ENCODE results near the gene PARVB.

Gene PARVB

GRCh38 chr22:44184006-44184405, 159.9 kb downstream of the PARVB start:
- peaks cover 22% of the 10 kb centered on the region for H3K27me3 ChIP-seq (ENCODE audit: low read depth, low read length)
- H3K4me1 ChIP-seq (ENCODE audit: low read length) = peaks cover 46% of the 10 kb centered on the region
- H3K36me3 ChIP-seq (replicated peaks; ENCODE audit: low read depth, low read length) = no peaks in the 10 kb centered on the region
- H3K9me3 ChIP-seq (ENCODE audit: insufficient read depth, low read length) = no peaks in the 10 kb centered on the region
- no peak overlapping the region for H3K27ac ChIP-seq (ENCODE audit: low read length)
- no peak overlapping the region for H3K9ac ChIP-seq (ENCODE audit: low read length)
- no peak overlapping the region for H2AFZ ChIP-seq (ENCODE audit: low read depth, low read length)
- no peak overlapping the region for H3K4me2 ChIP-seq (ENCODE audit: low read length)
- TF ChIP-seq EZH2phosphoT487 (IDR thresholded peaks at IDR 0.05; ENCODE audit: low read depth) (no peak), CTCF (IDR thresholded peaks at IDR 0.05; ENCODE audit: low read depth, low read length) (no peak)
- H4K20me1 ChIP-seq (ENCODE audit: insufficient read depth, low read length) = no peaks in the 10 kb centered on the region
- H3K4me3 ChIP-seq (ENCODE audit: low read length) = no peak overlapping the region
- H3K79me2 ChIP-seq (ENCODE audit: low read length) = no peaks in the 10 kb centered on the region

- peaks cover 46% of the 10 kb centered on the region for H3K4me1 ChIP-seq (ENCODE audit: low read length)
- no peaks in the 10 kb centered on the region for H3K9me3 ChIP-seq (ENCODE audit: insufficient read depth, low read length)
- no peak overlapping the region for H3K27ac ChIP-seq (ENCODE audit: low read length)
- TF ChIP-seq CTCF (IDR thresholded peaks at IDR 0.05; ENCODE audit: low read depth, low read length) (no peak), EZH2phosphoT487 (IDR thresholded peaks at IDR 0.05; ENCODE audit: low read depth) (no peak)
- H2AFZ ChIP-seq (ENCODE audit: low read depth, low read length) = no peak overlapping the region
- H4K20me1 ChIP-seq (ENCODE audit: insufficient read depth, low read length) = peaks cover under 1% of the 10 kb centered on the region; the same call in 1 of the 2 replicates
- H3K27me3 ChIP-seq (ENCODE audit: low read depth, low read length) = peaks cover 20% of the 10 kb centered on the region
- H3K79me2 ChIP-seq (ENCODE audit: low read length) = no peaks in the 10 kb centered on the region
- no peaks in the 10 kb centered on the region for H3K36me3 ChIP-seq (replicated peaks; ENCODE audit: low read depth, low read length)
- H3K9ac ChIP-seq (ENCODE audit: low read length) = no peak overlapping the region
- no peak overlapping the region for H3K4me3 ChIP-seq (ENCODE audit: low read length)
- peak overlapping the region; percentile 15; the same call in 1 of the 2 replicates for H3K4me2 ChIP-seq (ENCODE audit: low read length)
Measured at GRCh38 chr22:44185237-44186120, 161.4 kb downstream of the PARVB start.

GRCh38 chr22:44186121-44186510, 162.0 kb downstream of the PARVB start:
- TF ChIP-seq CTCF (IDR thresholded peaks at IDR 0.05; ENCODE audit: low read depth, low read length) (no peak), EZH2phosphoT487 (IDR thresholded peaks at IDR 0.05; ENCODE audit: low read depth) (no peak)
- peaks cover 46% of the 10 kb centered on the region for H3K4me1 ChIP-seq (ENCODE audit: low read length)

GRCh38 chr22:44186737-44187136, 162.6 kb downstream of the PARVB start:
- no peak overlapping the region for H3K4me3 ChIP-seq (ENCODE audit: low read length)
- no peaks in the 10 kb centered on the region for H3K36me3 ChIP-seq (replicated peaks; ENCODE audit: low read depth, low read length)
- H3K4me1 ChIP-seq (ENCODE audit: low read length) = peaks cover 46% of the 10 kb centered on the region
- H4K20me1 ChIP-seq (ENCODE audit: insufficient read depth, low read length) = peaks cover 9% of the 10 kb centered on the region; the same call in 1 of the 2 replicates
- no peak overlapping the region for H3K9ac ChIP-seq (ENCODE audit: low read length)
- H3K4me2 ChIP-seq (ENCODE audit: low read length) = no peak overlapping the region
- H3K79me2 ChIP-seq (ENCODE audit: low read length) = no peaks in the 10 kb centered on the region
- no peak overlapping the region for H2AFZ ChIP-seq (ENCODE audit: low read depth, low read length)
- peaks cover 27% of the 10 kb centered on the region for H3K27me3 ChIP-seq (ENCODE audit: low read depth, low read length)
- H3K27ac ChIP-seq (ENCODE audit: low read length) = no peak overlapping the region
- TF ChIP-seq EZH2phosphoT487 (IDR thresholded peaks at IDR 0.05; ENCODE audit: low read depth) (no peak), CTCF (IDR thresholded peaks at IDR 0.05; ENCODE audit: low read depth, low read length) (no peak)
- H3K9me3 ChIP-seq (ENCODE audit: insufficient read depth, low read length) = no peaks in the 10 kb centered on the region

More at GRCh38 chr22:44186121-44186510, 162.0 kb downstream of the PARVB start:
- no peak overlapping the region for H3K27ac ChIP-seq (ENCODE audit: low read length)
- no peak overlapping the region for H3K4me2 ChIP-seq (ENCODE audit: low read length)
- H2AFZ ChIP-seq (ENCODE audit: low read depth, low read length) = no peak overlapping the region
- H3K36me3 ChIP-seq (replicated peaks; ENCODE audit: low read depth, low read length) = no peaks in the 10 kb centered on the region
- no peak overlapping the region for H3K4me3 ChIP-seq (ENCODE audit: low read length)
- no peaks in the 10 kb centered on the region for H3K79me2 ChIP-seq (ENCODE audit: low read length)
- peaks cover 5% of the 10 kb centered on the region; the same call in 1 of the 2 replicates for H4K20me1 ChIP-seq (ENCODE audit: insufficient read depth, low read length)
- no peak overlapping the region for H3K9ac ChIP-seq (ENCODE audit: low read length)
- peaks cover 24% of the 10 kb centered on the region for H3K27me3 ChIP-seq (ENCODE audit: low read depth, low read length)
- H3K9me3 ChIP-seq (ENCODE audit: insufficient read depth, low read length) = no peaks in the 10 kb centered on the region
